Middle frontal gyrus (tissue), 1 donor: Measurements from ENCODE around the gene MARK2.

Experiments used
- DNase-seq: peaks from one replicate; pipeline ENCODE4 v3.0.0-alpha.2; 2015; ENCODE audit warnings: low spot score; ENCODE audit errors: extremely low spot score

The MARK2 gene

DNA sequence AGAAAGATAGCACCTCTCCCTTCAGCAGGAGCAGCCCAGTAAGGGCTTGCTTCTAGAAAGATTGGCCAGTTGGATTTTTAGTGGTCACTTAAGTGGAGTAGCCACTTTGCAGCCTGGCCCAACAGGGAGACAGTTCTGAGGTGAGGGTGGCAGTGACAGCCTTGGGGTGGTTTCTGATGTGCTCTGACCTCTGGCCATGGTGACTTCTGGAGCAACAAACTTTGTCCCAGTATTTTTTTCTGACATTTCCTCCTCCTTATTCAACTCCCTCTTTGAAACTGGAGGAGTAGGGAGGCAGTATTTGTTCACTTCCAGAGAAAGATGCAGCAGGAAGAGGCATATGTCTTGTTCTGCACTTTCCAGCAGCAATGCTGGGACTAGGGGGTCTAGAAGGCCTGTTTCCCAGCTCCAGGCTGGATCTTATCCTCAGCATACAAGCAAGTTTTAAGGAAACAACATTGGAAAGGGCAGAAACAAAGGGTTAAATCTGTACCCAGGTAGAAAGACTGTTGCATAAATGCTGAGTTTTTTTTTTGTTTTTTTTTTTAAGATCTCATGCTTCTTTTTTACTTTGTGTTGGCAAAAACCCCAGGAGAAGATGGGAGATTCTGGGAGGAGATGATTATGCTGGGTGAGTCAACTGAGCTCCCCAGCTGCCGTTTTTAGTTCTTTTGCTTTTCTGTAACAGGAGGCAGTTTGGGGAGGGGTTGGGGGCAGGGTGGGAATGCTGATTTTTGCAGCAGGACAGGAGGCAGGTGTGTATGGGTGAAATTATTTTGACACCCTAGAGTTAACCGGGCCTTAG, 40.9 kb downstream of the MARK2 start:
- no peak for DNase-seq

GRCh38 chr11:63880403-63880790, 41.5 kb downstream of the MARK2 start:
- DNase-seq, result no peak

DNA sequence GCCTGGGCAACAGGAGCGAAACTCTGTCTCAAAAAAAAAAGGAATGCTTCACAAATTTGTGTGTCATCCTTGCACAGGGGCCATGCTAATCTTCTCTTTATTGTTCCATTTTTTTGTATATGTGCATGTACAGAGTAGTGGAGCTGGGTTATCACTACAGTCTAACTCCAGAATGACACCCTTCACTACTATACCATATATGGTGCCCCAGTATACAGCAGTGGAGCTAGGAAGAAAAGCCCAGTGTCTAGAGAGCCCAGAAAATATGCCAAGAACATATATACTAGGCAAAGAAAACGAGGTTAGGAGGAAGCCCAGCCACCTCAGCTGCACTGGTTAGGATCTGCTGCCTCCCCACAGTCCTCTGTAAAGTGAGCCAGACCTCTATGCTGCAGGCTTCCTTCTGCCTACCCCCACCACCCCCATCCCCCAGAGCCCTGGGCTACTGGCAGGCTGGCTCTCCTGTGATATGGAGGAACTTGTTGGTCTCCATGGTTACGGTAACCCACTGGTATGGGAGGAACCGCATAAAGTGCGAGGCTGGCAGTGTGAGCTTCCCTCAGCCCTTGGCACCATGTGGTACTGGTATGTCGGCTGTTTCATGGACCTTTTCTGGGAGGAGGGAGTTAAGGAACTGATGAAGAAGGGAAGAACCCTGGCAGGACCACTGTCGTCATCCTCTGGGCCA, 43.8 kb downstream of the MARK2 start:
- DNase-seq, result no peak

- no peak for DNase-seq
Measured at GRCh38 chr11:63883791-63884190, 44.9 kb downstream of the MARK2 start.

GRCh38 chr11:63884196-63884932, 45.5 kb downstream of the MARK2 start:
- no peak for DNase-seq

GRCh38 chr11:63887386-63887999, 48.6 kb downstream of the MARK2 start:
- no peak for DNase-seq

DNA sequence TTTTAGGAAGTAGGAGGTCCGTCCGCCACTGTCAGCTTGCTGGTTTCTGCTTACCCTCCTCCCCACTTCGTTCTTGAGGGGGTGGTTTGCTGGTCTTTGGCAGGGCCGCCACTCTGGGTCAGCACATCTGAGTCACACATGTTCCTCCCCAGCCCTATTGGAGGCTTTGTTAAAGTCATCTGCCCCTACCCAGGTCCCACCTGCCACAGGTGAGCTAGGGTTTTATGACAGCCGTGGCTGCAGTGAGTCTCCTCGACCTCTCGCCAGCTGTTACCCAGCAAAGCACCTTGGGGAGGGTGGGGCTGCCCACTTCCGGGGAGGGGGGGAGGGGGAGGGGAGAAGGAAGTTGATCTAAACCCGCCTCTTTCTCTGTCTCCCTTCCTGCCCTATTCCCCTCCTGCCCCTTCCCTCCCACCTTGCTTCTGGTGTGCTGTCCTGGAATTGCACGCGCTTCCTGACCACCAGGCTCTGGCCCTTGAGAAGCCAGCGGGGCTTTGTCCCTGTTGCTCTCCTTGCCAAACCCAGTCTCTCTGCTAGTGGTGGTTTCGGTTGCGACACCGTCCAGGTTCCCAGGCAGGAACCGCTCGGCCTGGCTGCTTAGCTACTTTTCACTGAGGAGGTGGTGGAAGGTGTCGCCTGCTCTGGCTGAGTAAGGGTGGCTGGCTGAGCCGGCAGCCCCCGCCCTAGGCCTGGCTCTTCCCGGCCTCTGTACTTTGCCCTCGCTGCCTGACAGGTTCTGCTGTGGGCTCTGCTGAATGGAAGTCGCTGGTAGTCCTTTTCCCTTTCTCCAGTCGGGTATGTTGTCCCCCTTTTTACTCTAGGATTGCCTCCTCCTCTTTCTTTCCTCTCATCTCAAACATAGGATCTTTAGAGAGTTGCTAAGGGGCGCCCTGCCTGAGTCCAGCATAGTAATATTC, 49.5 kb downstream of the MARK2 start:
- DNase-seq, result no peak

DNA sequence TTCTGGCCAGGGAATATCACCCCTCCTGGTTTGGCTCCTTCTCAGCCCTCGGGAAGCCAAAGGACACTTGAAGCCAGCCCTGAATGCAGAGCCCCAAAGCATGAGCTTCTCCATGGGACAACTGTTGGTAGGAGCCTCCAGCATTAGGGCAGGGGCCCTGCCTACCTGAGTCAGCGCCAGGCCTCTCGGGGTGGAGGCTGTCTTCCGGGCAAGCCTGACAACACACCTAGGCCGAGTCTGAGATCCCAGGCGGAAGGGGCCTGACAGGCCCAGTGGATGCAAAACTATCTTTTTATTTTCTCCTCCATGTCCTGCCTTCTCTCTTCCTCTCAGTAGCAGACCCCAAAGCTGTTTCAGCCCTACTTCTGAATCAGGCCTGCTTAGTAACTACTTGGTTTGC, 50.4 kb downstream of the MARK2 start:
- DNase-seq, result no peak

DNA sequence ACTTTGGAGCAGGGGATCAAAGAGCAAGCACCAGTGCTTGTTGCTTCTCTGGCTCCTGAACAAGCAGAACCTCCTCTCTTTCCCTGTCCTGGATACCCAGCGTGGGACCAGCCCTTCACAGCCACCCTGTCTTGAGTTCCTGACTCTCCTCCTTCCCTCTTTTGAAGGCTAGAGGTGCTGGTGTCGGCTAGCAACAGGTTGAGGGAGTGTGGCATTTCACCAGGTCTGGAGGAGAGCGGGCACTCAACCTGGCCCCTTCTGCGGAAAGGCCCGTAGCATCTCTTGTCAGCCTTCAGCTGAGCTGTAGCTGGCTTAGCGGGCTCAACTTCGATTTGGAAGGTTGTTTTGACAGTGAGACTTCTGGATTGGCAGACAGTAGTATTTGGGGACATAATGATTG, 51.5 kb downstream of the MARK2 start:
- no peak for DNase-seq

DNA sequence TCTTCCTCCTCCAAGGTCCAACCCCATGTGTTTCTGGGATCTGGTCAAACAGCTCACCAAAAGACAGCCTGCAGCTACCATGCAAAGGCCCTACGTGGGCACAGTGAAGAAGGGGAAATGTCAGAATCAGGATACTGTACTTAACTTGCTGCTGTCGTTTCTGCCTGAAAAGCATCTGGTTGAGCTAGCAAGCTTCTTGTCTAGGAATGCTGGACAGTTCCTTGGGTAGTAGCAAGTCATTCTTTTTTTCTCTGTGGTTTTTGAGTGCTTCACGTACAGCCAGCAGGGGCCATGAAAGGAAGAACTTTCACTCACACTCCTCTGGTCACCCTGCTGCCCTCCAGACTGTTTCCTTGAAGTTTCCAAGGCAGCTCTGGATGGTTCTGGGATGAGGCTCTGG, 53.3 kb downstream of the MARK2 start:
- DNase-seq, result no peak

DNA sequence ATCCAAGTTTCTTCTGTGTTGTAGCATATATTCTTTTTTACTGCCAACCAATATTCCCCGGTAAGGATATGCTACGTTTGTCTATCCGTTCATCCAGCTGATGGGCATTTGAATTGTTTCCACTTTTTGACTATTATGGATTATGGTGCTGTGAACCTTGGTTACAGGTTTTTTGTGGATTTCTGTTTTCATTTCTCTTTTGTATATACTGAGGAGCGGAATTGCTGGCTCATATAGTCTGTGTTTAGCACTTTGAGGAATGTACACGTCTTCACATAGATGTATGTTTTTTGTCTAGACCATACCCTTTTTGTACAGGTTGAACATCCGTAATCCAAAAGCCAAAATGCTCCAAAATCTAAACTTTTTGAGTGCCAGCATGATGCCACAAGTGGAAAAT, 54.4 kb downstream of the MARK2 start:
- DNase-seq, result no peak

DNA sequence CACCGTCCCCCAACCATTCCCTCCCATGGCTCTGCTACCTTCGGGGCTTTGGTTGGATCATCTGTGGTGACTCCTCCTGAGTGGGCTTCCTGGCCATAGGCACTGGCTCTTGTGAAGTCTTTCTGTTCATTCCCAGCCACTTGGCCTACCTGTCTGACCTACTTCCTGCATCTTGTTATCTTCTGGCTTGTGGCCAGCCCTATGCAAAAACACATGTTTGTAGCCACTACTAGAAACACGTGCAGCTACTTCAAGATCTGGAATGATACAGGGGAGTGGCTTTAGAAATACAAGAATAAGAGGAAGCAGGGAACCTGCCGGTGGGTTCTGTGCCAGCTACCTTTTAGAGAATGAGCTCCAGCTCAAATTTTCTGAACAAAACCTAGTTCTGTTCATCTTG, 57.2 kb downstream of the MARK2 start:
- no peak for DNase-seq

DNA sequence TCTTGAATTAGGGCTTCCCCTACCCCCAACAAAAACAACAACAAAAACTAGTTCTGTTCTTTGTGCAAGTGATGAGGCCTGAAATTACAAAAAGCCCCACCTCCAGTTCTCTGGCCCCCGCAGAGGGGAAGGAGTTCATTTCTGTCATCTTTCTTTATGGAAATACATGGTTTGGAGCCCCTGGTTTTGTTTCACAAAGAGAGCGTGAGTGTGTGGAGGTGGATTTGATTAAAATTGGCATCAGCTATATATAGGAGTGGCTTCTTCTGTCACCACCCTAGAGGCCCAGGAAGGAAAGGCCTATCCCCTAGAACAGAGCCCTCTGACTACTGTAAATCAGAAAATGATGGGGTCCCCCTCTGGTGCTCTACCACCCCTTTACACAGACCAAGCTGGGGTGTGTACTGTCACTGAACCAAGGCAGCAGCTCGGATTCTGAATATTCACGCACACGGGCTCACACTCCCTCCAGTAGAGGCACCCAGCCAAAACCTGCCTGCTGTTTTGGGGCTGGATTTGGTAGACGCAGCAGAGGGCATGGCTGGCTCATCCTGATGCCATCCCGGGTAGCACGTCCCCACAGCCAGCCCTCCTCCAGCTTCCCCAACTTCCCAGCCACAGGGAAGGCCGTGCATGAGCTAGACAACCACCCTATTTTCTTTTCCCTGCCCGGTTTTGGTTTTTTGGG, 58.7 kb downstream of the MARK2 start:
- no peak for DNase-seq

DNA sequence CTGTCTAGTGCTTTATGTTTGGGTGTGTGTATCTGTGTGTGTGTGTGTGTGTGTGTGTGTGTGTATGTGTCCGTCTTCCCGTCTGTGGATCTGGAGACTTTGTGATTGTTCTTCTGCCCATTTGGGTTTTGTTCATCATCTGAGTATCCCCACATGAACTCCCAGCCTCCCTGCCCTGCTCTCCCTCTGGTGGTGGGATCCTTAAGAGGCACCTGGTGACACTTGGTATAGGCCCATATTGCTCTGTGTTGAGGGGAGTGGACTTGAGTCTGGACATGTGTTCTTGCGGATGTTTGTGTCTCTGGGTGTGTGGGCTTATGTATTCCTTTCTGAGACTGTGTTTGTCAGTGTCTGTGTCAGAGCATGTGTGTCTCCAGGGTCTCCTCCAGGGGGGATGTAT, 62.8 kb downstream of the MARK2 start:
- DNase-seq, result no peak

DNA sequence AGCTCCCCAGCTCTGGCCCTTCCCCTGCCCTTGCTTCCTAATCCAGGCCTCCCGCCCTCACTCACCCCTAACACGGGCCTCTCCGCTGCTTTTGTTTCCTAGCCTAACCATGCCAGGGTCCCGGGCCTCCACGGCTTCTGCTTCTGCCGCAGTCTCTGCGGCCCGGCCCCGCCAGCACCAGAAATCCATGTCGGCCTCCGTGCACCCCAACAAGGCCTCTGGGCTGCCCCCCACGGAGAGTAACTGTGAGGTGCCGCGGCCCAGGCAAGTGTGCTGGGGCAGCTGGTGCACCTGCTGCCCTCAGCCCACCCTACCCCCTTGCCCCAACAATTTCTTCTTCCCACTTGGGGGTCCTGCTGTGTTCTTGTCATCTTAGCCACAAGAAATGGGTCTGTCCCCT, 65.0 kb downstream of the MARK2 start:
- DNase-seq, result no peak

GRCh38 chr11:63904743-63905142, 65.8 kb downstream of the MARK2 start:
- DNase-seq, result no peak

GRCh38 chr11:63905179-63905578, 66.3 kb downstream of the MARK2 start:
- no peak for DNase-seq

GRCh38 chr11:63906087-63906486, 67.2 kb downstream of the MARK2 start:
- no peak for DNase-seq

GRCh38 chr11:63906585-63906984, 67.7 kb downstream of the MARK2 start:
- no peak for DNase-seq

GRCh38 chr11:63907063-63907462, 68.2 kb downstream of the MARK2 start:
- no peak for DNase-seq
